MG63 (cell line): Measurements from ENCODE around the gene C5. TPM values are rescaled to one million over a fixed set of nuclear protein-coding genes. Genes with fewer than 3 reads are reported as not detected.
"Not testable (repeated sequence)": the region's sequence is repeated elsewhere in the genome, so short reads cannot be mapped to it uniquely, and the experiment has no call there.

Source experiments
- DNase-seq: peaks from one replicate; pipeline ENCODE4 v3.0.0-alpha.2; 2020
- H3K27me3 ChIP-seq: fragments of 250-450 bp; sonication (Bioruptor Pico); 2 replicates; pipeline ENCODE4 v1.5.1; 2020; ENCODE audit warnings: mild to moderate bottlenecking, moderate library complexity
- H3K36me3 ChIP-seq: fragments of 250-450 bp; sonication (Bioruptor Pico); 2 replicates; pipeline ENCODE4 v1.5.1; 2020; ENCODE audit warnings: mild to moderate bottlenecking, moderate library complexity
- H3K4me3 ChIP-seq: fragments of 250-450 bp; sonication (Bioruptor Pico); 2 replicates; pipeline ENCODE4 v1.5.1; 2020; ENCODE audit warnings: mild to moderate bottlenecking, moderate library complexity
- H3K9me3 ChIP-seq: fragments of 250-450 bp; sonication (Bioruptor Pico); 2 replicates; pipeline ENCODE4 v1.5.1; 2020; ENCODE audit warnings: mild to moderate bottlenecking, moderate library complexity
- total RNA-seq: library from RNA; depleted of rRNA; stranded (reverse); fragments of >200 nt; shearing (Covaris generic); gene quantifications from 2 replicates; pipeline ENCODE4 v1.2.3, GENCODE V29; 2014; ENCODE audit warnings: low replicate concordance

Gene C5
- total RNA-seq, 1 experiment from 2014 or later, result 2.4 TPM

GRCh38 chr9:121019273-121019672, 30.8 kb downstream of the C5 start:
- no peaks in the 10 kb centered on the region for H3K9me3 ChIP-seq
- H3K36me3 ChIP-seq, result no peaks in the 10 kb centered on the region
- no peak overlapping the region for H3K4me3 ChIP-seq
- H3K27me3 ChIP-seq, result no peaks in the 10 kb centered on the region
- DNase-seq, result no peak

- H3K36me3 ChIP-seq, result no peaks in the 10 kb centered on the region
- H3K27me3 ChIP-seq, result no peaks in the 10 kb centered on the region
- no peak for DNase-seq
- no peaks in the 10 kb centered on the region for H3K9me3 ChIP-seq
- H3K4me3 ChIP-seq, result no peak overlapping the region
Measured at GRCh38 chr9:121013911-121014310, 36.2 kb downstream of the C5 start.

GRCh38 chr9:121009650-121010049, 40.4 kb downstream of the C5 start:
- no peak overlapping the region for H3K4me3 ChIP-seq
- no peak for DNase-seq
- H3K9me3 ChIP-seq, result no peaks in the 10 kb centered on the region
- no peaks in the 10 kb centered on the region for H3K36me3 ChIP-seq
- H3K27me3 ChIP-seq, result no peaks in the 10 kb centered on the region

GRCh38 chr9:120999317-120999716, 50.8 kb downstream of the C5 start:
- Histone ChIP-seq H3K36me3 (no peaks in the 10 kb centered on the region), H3K9me3 (no peaks in the 10 kb centered on the region), H3K4me3 (no peak overlapping the region), H3K27me3 (no peaks in the 10 kb centered on the region)
- DNase-seq, result no peak

- H3K27me3 ChIP-seq, result no peaks in the 10 kb centered on the region
- no peaks in the 10 kb centered on the region for H3K9me3 ChIP-seq
- no peak for DNase-seq
- H3K36me3 ChIP-seq, result no peaks in the 10 kb centered on the region
- H3K4me3 ChIP-seq, result no peak overlapping the region
Measured at GRCh38 chr9:120998111-120998510, 52.0 kb downstream of the C5 start.

GRCh38 chr9:120997502-120997901, 52.6 kb downstream of the C5 start:
- no peak for DNase-seq
- Histone ChIP-seq H3K27me3 (no peaks in the 10 kb centered on the region), H3K9me3 (no peaks in the 10 kb centered on the region), H3K4me3 (no peak overlapping the region), H3K36me3 (no peaks in the 10 kb centered on the region)

- DNase-seq, result no peak
- Histone ChIP-seq H3K27me3 (no peaks in the 10 kb centered on the region), H3K36me3 (no peaks in the 10 kb centered on the region), H3K4me3 (no peak overlapping the region), H3K9me3 (no peaks in the 10 kb centered on the region; the same call in 1 of the 2 replicates)
Measured at GRCh38 chr9:120996409-120996808, 53.7 kb downstream of the C5 start.

- no peaks in the 10 kb centered on the region for H3K27me3 ChIP-seq
- no peaks in the 10 kb centered on the region for H3K36me3 ChIP-seq
- H3K4me3 ChIP-seq, result no peak overlapping the region
- DNase-seq, result no peak
- H3K9me3 ChIP-seq, result no peaks in the 10 kb centered on the region; the same call in 1 of the 2 replicates
Measured at GRCh38 chr9:120989065-120989464, 61.0 kb downstream of the C5 start.

GRCh38 chr9:120985819-120986222, 64.3 kb downstream of the C5 start:
- no peak for DNase-seq
- no peaks in the 10 kb centered on the region for H3K27me3 ChIP-seq
- H3K9me3 ChIP-seq, result no peaks in the 10 kb centered on the region

GRCh38 chr9:120983259-120983837, 66.7 kb downstream of the C5 start:
- Histone ChIP-seq H3K9me3 (no peaks in the 10 kb centered on the region), H3K4me3 (no peak overlapping the region), H3K27me3 (no peaks in the 10 kb centered on the region), H3K36me3 (no peaks in the 10 kb centered on the region)
- DNase-seq, result no peak

More at GRCh38 chr9:120985819-120986222, 64.3 kb downstream of the C5 start:
- Histone ChIP-seq H3K4me3 (no peak overlapping the region), H3K36me3 (no peaks in the 10 kb centered on the region)

- no peak for DNase-seq
- Histone ChIP-seq H3K9me3 (no peaks in the 10 kb centered on the region), H3K4me3 (no peak overlapping the region), H3K36me3 (no peaks in the 10 kb centered on the region), H3K27me3 (no peaks in the 10 kb centered on the region)
Measured at GRCh38 chr9:120982836-120983235, 67.2 kb downstream of the C5 start.

- H3K36me3 ChIP-seq, result no peaks in the 10 kb centered on the region
- H3K4me3 ChIP-seq, result no peak overlapping the region
- no peaks in the 10 kb centered on the region for H3K9me3 ChIP-seq
- H3K27me3 ChIP-seq, result no peaks in the 10 kb centered on the region
- DNase-seq, result no peak
Measured at GRCh38 chr9:120980951-120981350, 69.1 kb downstream of the C5 start.

GRCh38 chr9:120979797-120980196, 70.3 kb downstream of the C5 start:
- Histone ChIP-seq H3K9me3 (no peaks in the 10 kb centered on the region), H3K4me3 (no peak overlapping the region), H3K27me3 (no peaks in the 10 kb centered on the region), H3K36me3 (no peaks in the 10 kb centered on the region)
- DNase-seq, result no peak

GRCh38 chr9:120978987-120979386, 71.1 kb downstream of the C5 start:
- no peak for DNase-seq
- no peaks in the 10 kb centered on the region for H3K27me3 ChIP-seq

GRCh38 chr9:120977321-120977720, 72.8 kb downstream of the C5 start:
- H3K9me3 ChIP-seq, result no peaks in the 10 kb centered on the region

More at GRCh38 chr9:120978987-120979386, 71.1 kb downstream of the C5 start:
- Histone ChIP-seq H3K36me3 (no peaks in the 10 kb centered on the region), H3K9me3 (no peaks in the 10 kb centered on the region), H3K4me3 (no peak overlapping the region)

GRCh38 chr9:120974921-120975320, 75.2 kb downstream of the C5 start:
- Histone ChIP-seq H3K4me3 (no peak overlapping the region), H3K27me3 (no peaks in the 10 kb centered on the region), H3K36me3 (no peaks in the 10 kb centered on the region), H3K9me3 (no peaks in the 10 kb centered on the region)
- DNase-seq, result no peak

More at GRCh38 chr9:120977321-120977720, 72.8 kb downstream of the C5 start:
- no peak overlapping the region for H3K4me3 ChIP-seq
- H3K36me3 ChIP-seq, result no peaks in the 10 kb centered on the region
- DNase-seq, result no peak
- no peaks in the 10 kb centered on the region for H3K27me3 ChIP-seq

- Histone ChIP-seq H3K36me3 (no peaks in the 10 kb centered on the region), H3K9me3 (no peaks in the 10 kb centered on the region), H3K27me3 (no peaks in the 10 kb centered on the region), H3K4me3 (no peak overlapping the region)
- DNase-seq, result no peak
Measured at GRCh38 chr9:120974181-120974580, 75.9 kb downstream of the C5 start.

GRCh38 chr9:120971938-120972337, 78.1 kb downstream of the C5 start:
- no peak for DNase-seq
- H3K36me3 ChIP-seq, result no peaks in the 10 kb centered on the region
- no peaks in the 10 kb centered on the region for H3K9me3 ChIP-seq
- H3K27me3 ChIP-seq, result no peaks in the 10 kb centered on the region
- no peak overlapping the region for H3K4me3 ChIP-seq

GRCh38 chr9:120971471-120971870, 78.6 kb downstream of the C5 start:
- not testable (repeated sequence) for DNase-seq, H3K36me3 ChIP-seq, H3K27me3 ChIP-seq, H3K9me3 ChIP-seq, H3K4me3 ChIP-seq
